Astrocyte (in vitro differentiated cells and primary cell): Measurements from ENCODE around the gene SH3BP5.

ENCODE experiments used
- CTCF ChIP-seq: IDR thresholded peaks from 2 replicates; pipeline ENCODE4 v1.5.1; 2011; ENCODE audit warnings: low read depth, mild to moderate bottlenecking, inconsistent platforms, low read length, moderate library complexity; ENCODE audit not compliant: insufficient read depth
- EZH2 ChIP-seq: IDR thresholded peaks from 2 replicates; pipeline ENCODE4 v1.6.1; 2012; ENCODE audit warnings: mild to moderate bottlenecking, low read length, inconsistent platforms; ENCODE audit not compliant: insufficient read depth

- no peak for TF ChIP-seq CTCF
- TF ChIP-seq EZH2 = no peak
Observed at GRCh38 chr3:15318661-15319060, 13.7 kb downstream of the SH3BP5 start.
